IMR-90 (cell line): ENCODE data around the gene ZC3H4.

Experiments used
- CTCF ChIP-seq: conservative IDR thresholded peaks from 2 replicates; pipeline ENCODE4 v1.5.1; 2012; ENCODE audit warnings: mild to moderate bottlenecking, low read depth, low read length, improper control_type of control experiment
- MAFK ChIP-seq: IDR thresholded peaks from 2 replicates; pipeline ENCODE4 v1.6.1; 2012; ENCODE audit warnings: low read depth, low read length, improper control_type of control experiment
- NFE2L2 ChIP-seq: fragments of 150-350 bp; IDR thresholded peaks from 2 replicates; pipeline ENCODE4 v1.6.1; 2016; ENCODE audit warnings: low read depth, mild to moderate bottlenecking, low read length
- POLR2A ChIP-seq: IDR thresholded peaks from 2 replicates; pipeline ENCODE4 v1.6.1; 2012; ENCODE audit warnings: mild to moderate bottlenecking, low read depth, low read length
- RAD21 ChIP-seq: IDR thresholded peaks from 2 replicates; pipeline ENCODE4 v1.6.1; 2012; ENCODE audit warnings: low read length, improper control_type of control experiment
- RFX5 ChIP-seq: IDR thresholded peaks from 2 replicates; pipeline ENCODE4 v1.8.0; 2012; ENCODE audit warnings: low read depth, mild to moderate bottlenecking, low read length, moderate library complexity

- TF ChIP-seq CTCF = no peak
- no peak for TF ChIP-seq MAFK
- no peak for TF ChIP-seq RFX5
- no peak for TF ChIP-seq NFE2L2
- no peak for TF ChIP-seq POLR2A
- TF ChIP-seq RAD21 = no peak
Measured at GRCh38 chr19:47056411-47056810, 57.2 kb downstream of the ZC3H4 start.
